HepG2 (cell line): ENCODE results near the gene GPC3. TPM values are rescaled to one million over a fixed set of nuclear protein-coding genes. Genes with fewer than 3 reads are reported as not detected.

Experiments
- ATAC-seq: fragments of 200-7000 bp; cut with Tn5 transposase; 3 replicates; pipeline ENCODE4 v1.9.1; 2020; ENCODE audit warnings: mild to moderate bottlenecking, moderate library complexity
- BruUV-seq: library from RNA; stranded (reverse); fragments of 400-500 nt; replicated peaks from 2 replicates; lab custom pipeline; 2021; lab: Mats Ljungman, UMichigan
- CTCF ChIA-PET: fragments of 300-600 bp; formaldehyde crosslinking; extraction: SDS; loops from one replicate; lab custom pipeline; 2021; ENCODE audit warnings: low total read pairs, inconsistent platforms, low intra/inter-chr PET ratio; lab: Yijun Ruan, JAX
- POLR2A ChIA-PET: fragments of 350-600 bp; sonication (Branson Sonifier 250); formaldehyde crosslinking; loops from one replicate; lab custom pipeline; 2020; ENCODE audit warnings: antibody characterized with exemption, inconsistent platforms; lab: Yijun Ruan, JAX
- DNase-seq: peaks from one replicate; pipeline ENCODE4 v3.0.0-alpha.2; 2015; ENCODE audit warnings: low spot score
- FAIRE-seq: peaks from 3 replicates; lab custom pipeline; 2011; peaks lifted over from hg19 to GRCh38; lab: Jason Lieb, UNC
- H2AFZ ChIP-seq: one replicate; pipeline ENCODE4 v1.6.1; 2011; ENCODE audit warnings: low read length, inconsistent platforms
- H3K27ac ChIP-seq: fragments of 300-600 bp; 3 replicates; pipeline ENCODE4 v1.8.0; 2011; ENCODE audit warnings: mixed run types, mild to moderate bottlenecking, mixed read lengths, low read length, inconsistent platforms; ENCODE audit not compliant: insufficient read depth; ENCODE audit errors: extremely low read length
- H3K27me3 ChIP-seq, 2 experiments: fragments of 200-600 bp in 1 of 2; 2 replicates in 1 of 2; 3 replicates in 1 of 2; pipeline versions ENCODE4 v1.6.0 to v1.8.0; 2011; ENCODE audit warnings: low read length in 2 of 2, mild to moderate bottlenecking in 2 of 2, moderate library complexity in 2 of 2, inconsistent platforms in 1 of 2; ENCODE audit not compliant: insufficient read depth in 2 of 2, control insufficient read depth in 1 of 2
- H3K36me3 ChIP-seq, 2 experiments: fragments of 200-600 bp in 1 of 2; replicated peaks in 1 of 2; 2 replicates in 1 of 2; 3 replicates in 1 of 2; pipeline versions ENCODE4 v1.5.1 to v1.8.0; 2011; ENCODE audit warnings: low read length in 2 of 2, inconsistent platforms in 1 of 2; ENCODE audit not compliant: insufficient read depth in 2 of 2, control insufficient read depth in 1 of 2
- H3K4me1 ChIP-seq: 2 replicates; pipeline ENCODE4 v1.5.1; 2012; ENCODE audit warnings: low read length, inconsistent platforms; ENCODE audit not compliant: insufficient read depth
- H3K4me2 ChIP-seq: 2 replicates; pipeline ENCODE4 v1.6.0; 2011; ENCODE audit warnings: low read depth, low read length, inconsistent platforms
- H3K4me3 ChIP-seq, 3 experiments: fragments of 200-600 bp in 1 of 3; sonication (generic), shearing (Covaris generic) in 1 of 3; replicated peaks in 1 of 3; 2 replicates each; pipeline ENCODE4 v1.5.1; 2011 to 2016; ENCODE audit warnings: low read length in 3 of 3, inconsistent platforms in 2 of 3, low read depth in 2 of 3, mild to moderate bottlenecking in 2 of 3, control low read depth in 1 of 3, mixed read lengths in 1 of 3; ENCODE audit not compliant: insufficient read depth in 1 of 3
- H3K79me2 ChIP-seq: one replicate; pipeline ENCODE4 v1.6.1; 2011; ENCODE audit warnings: low read length, inconsistent platforms; ENCODE audit not compliant: insufficient read depth
- H3K9ac ChIP-seq: 2 replicates; pipeline ENCODE4 v1.6.0; 2011; ENCODE audit warnings: mild to moderate bottlenecking, low read depth, low read length, inconsistent platforms; ENCODE audit not compliant: insufficient read depth
- H3K9me3 ChIP-seq: 2 replicates; pipeline ENCODE4 v1.5.1; 2012; ENCODE audit warnings: mild to moderate bottlenecking, low read length
- H4K20me1 ChIP-seq: 2 replicates; pipeline ENCODE4 v1.6.0; 2011; ENCODE audit warnings: inconsistent platforms, mild to moderate bottlenecking, low read length, moderate library complexity; ENCODE audit not compliant: insufficient read depth
- ISX ChIP-seq: sonication (generic); formaldehyde crosslinking; conservative IDR thresholded peaks from 2 replicates; pipeline ENCODE4 v1.5.0; 2020; ENCODE audit warnings: missing genetic modification reagents
- NFYC ChIP-seq: IDR thresholded peaks from 2 replicates; pipeline ENCODE4 v1.6.1; 2016; ENCODE audit warnings: missing genetic modification reagents, missing compliant biosample characterization
- RAD51 ChIP-seq: fragments of 450-650 bp; IDR thresholded peaks from 2 replicates; pipeline ENCODE4 v1.6.1; 2016; ENCODE audit warnings: borderline replicate concordance
- RBM22 ChIP-seq: fragments of 200-400 bp; formaldehyde crosslinking; optimal IDR thresholded peaks from 2 replicates; pipeline ENCODE3; 2017; ENCODE audit warnings: mild to moderate bottlenecking, low read length, moderate library complexity
- SYNCRIP ChIP-seq: fragments of 200-400 bp; formaldehyde crosslinking; IDR thresholded peaks from 2 replicates; pipeline ENCODE4 v1.6.1; 2018; ENCODE audit warnings: mild to moderate bottlenecking, low read depth, low read length; ENCODE audit not compliant: insufficient read depth
- ZMYM4 ChIP-seq: sonication (generic); formaldehyde crosslinking; IDR thresholded peaks from 2 replicates; pipeline ENCODE4 v1.8.1; 2023; ENCODE audit warnings: mild to moderate bottlenecking, missing genetic modification reagents
- WGBS: methylation state at CpG from one replicate; pipeline ENCODE4 v1.1.6; 2017; ENCODE audit warnings: low lambda C conversion rate; 5-methylcytosine and 5-hydroxymethylcytosine counted together
- in situ Hi-C: cut with HindIII; loops from 2 replicates; pipeline ENCODE4 v1.10.0; 2017; ENCODE audit warnings: low pct_unique_long_range_greater_than_20kb; ENCODE audit not compliant: extremely low pct_ligation_motif_present
- intact Hi-C: fragments of 100-400 bp; cut with micrococcal nuclease; formaldehyde crosslinking; loops from one replicate; pipeline ENCODE4 v1.10.0; 2022; ENCODE audit not compliant: unreplicated experiment
- polyA plus RNA-seq, 8 experiments: library from polyadenylated mRNA; depleted of rRNA in 3 of 8; stranded (reverse) in 7 of 8; unstranded in 1 of 8; fragments of >200 nt; fragmentation: Illumina TruSeq in 4 of 8; extraction: Trizol in 4 of 8; gene quantifications; 2 replicates each; pipeline versions ENCODE4 v1.2.1 to v1.2.3, GENCODE V29; 2011 to 2016; ENCODE audit warnings: low read depth in 4 of 8, missing spikeins in 1 of 8, mixed read lengths in 1 of 8; ENCODE audit not compliant: insufficient read depth in 1 of 8
- total RNA-seq, 5 experiments: library from RNA; depleted of rRNA; stranded (reverse); fragments of >200 nt; fragmentation: Illumina TruSeq; extraction: Trizol; gene quantifications; 2 replicates each; pipeline ENCODE4 v1.2.3, GENCODE V29; 2016; ENCODE audit warnings: low read depth in 1 of 5
- TF ChIP-seq, protein P1 (sequence below): sonication (generic); formaldehyde crosslinking; IDR thresholded peaks from 2 replicates; pipeline ENCODE4 v1.9.0; 2021; ENCODE audit warnings: missing genetic modification reagents, borderline replicate concordance

GPC3 gene
- total and polyA plus RNA-seq, 2 of the 13 experiments (the other 11 are each of a cell fraction or from before 2014, with no cell fraction given), result 1,799 to 3,263 TPM

DNA sequence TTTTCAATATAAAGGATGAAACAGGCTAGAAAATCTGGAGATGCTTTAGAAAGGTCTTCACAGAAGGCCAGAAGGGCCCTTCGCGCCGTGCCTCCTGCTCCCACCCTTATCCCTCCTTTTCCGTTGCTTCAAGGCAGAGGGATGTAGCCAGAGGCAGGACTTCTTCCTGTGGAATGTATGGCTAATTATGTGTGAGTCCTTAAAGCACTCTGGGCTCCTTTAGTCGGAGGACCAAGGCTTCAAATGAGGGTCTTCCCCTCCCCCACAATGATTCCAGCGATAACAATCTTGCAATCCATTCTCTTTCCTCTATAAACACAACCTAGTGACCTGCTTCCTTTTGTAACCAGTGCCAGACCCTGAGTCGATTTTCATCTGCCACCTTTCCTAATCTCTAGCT is 103.5 kb downstream of the GPC3 start:
- no peak overlapping the region for H3K9ac ChIP-seq
- ATAC-seq (no peak; the same call in 2 of the 3 replicates), DNase-seq (no peak), FAIRE-seq (no peak)
- H3K79me2 ChIP-seq, result peaks cover 71% of the 10 kb centered on the region
- H3K4me2 ChIP-seq, result no peak overlapping the region
- no peak overlapping the region for H3K27ac ChIP-seq
- H4K20me1 ChIP-seq, result peaks cover 91% of the 10 kb centered on the region
- H3K4me1 ChIP-seq, result peaks cover 55% of the 10 kb centered on the region
- no peak overlapping the region for H3K4me3 ChIP-seq
- H3K36me3 ChIP-seq, result peaks cover 0 to 24% of the 10 kb centered on the region in 2 experiments; a peak in 2 of 5 replicates
- H2AFZ ChIP-seq, result no peak overlapping the region
- no peaks in the 10 kb centered on the region for H3K9me3 ChIP-seq
- H3K27me3 ChIP-seq, result no peaks in the 10 kb centered on the region
- intact Hi-C loops (no loop called here), in situ Hi-C loops (no loop called here)
- 80% methylated on average over 7 of the region's 7 CpGs for WGBS
- BruUV-seq, result TSS peak; percentile 5
- ChIA-PET CTCF (no interaction called here), POLR2A (no interaction called here)
- TF ChIP-seq RBM22 (peak; percentile 83), ZMYM4 (no peak)

GRCh38 chrX:133881007-133881406 is 104.4 kb downstream of the GPC3 start:
- Histone ChIP-seq H3K9ac (no peak overlapping the region), H3K4me2 (no peak overlapping the region), H3K9me3 (no peaks in the 10 kb centered on the region), H2AFZ (no peak overlapping the region), H3K36me3 (peaks cover 0 to 24% of the 10 kb centered on the region in 2 experiments; a peak in 2 of 5 replicates), H3K79me2 (peaks cover 80% of the 10 kb centered on the region), H3K27me3 (no peaks in the 10 kb centered on the region), H3K4me1 (peaks cover 53% of the 10 kb centered on the region), H3K4me3 (no peak overlapping the region), H4K20me1 (peaks cover 92% of the 10 kb centered on the region), H3K27ac (no peak overlapping the region)
- POLR2A ChIA-PET, result no interaction called here
- ATAC-seq, result no peak
- no peak for FAIRE-seq
- no peak for DNase-seq
- intact Hi-C loops (no loop called here), in situ Hi-C loops (no loop called here)
- TF ChIP-seq SYNCRIP (no peak), NFYC (CRISPR knock-in tag) (no peak), ISX (CRISPR knock-in tag) (no peak), RAD51 (no peak)
- TF ChIP-seq, protein P1, sequence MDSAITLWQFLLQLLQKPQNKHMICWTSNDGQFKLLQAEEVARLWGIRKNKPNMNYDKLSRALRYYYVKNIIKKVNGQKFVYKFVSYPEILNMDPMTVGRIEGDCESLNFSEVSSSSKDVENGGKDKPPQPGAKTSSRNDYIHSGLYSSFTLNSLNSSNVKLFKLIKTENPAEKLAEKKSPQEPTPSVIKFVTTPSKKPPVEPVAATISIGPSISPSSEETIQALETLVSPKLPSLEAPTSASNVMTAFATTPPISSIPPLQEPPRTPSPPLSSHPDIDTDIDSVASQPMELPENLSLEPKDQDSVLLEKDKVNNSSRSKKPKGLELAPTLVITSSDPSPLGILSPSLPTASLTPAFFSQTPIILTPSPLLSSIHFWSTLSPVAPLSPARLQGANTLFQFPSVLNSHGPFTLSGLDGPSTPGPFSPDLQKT (CRISPR knock-in tag), result no peak
- CTCF ChIA-PET, result no interaction called here
- WGBS, result 100% methylated on average over 4 of the region's 4 CpGs
- no TSS peak for BruUV-seq
